ENCODE results near the gene PCDH15. TPM values are rescaled to one million over a fixed set of nuclear protein-coding genes. Genes with fewer than 3 reads are reported as not detected.

Gene PCDH15
- total RNA-seq, 1 experiment from 2014 or later = 0.61 TPM

- H3K27ac Mint-ChIP-seq = no peak overlapping the region
Observed at GRCh38 chr10:54559498-54559897, 241.5 kb downstream of the PCDH15 start.

More at GRCh38 chr10:54559498-54559897, 241.5 kb downstream of the PCDH15 start:
- H3K27ac ChIP-seq (ENCODE audit: insufficient read length, low read depth, low read length) = no peak overlapping the region
- H2AFZ ChIP-seq (ENCODE audit: low read length) = no peak overlapping the region
- no peaks in the 10 kb centered on the region; a peak in 1 of 4 replicates for H3K4me1 Mint-ChIP-seq
- no peaks in the 10 kb centered on the region for H3K27me3 Mint-ChIP-seq (ENCODE audit: low read depth)
- TF ChIP-seq CTCF (conservative IDR thresholded peaks at IDR 0.05) = no peak
- no peak overlapping the region for H4K91ac ChIP-seq (ENCODE audit: insufficient read length, low read depth, low read length)
- H3K18ac ChIP-seq (ENCODE audit: insufficient read length, low read depth, low read length) = no peak overlapping the region
- no peak for DNase-seq
- no peak overlapping the region for H3K56ac ChIP-seq (ENCODE audit: insufficient read length, low read depth, low read length)
- no peak overlapping the region for H2BK120ac ChIP-seq (ENCODE audit: low read depth, low read length, poor library complexity, severe bottlenecking)
- H3K4me2 ChIP-seq (ENCODE audit: insufficient read depth, insufficient read length, low read length) = no peak overlapping the region
- no peak overlapping the region for H4K5ac ChIP-seq (ENCODE audit: insufficient read length, low read depth, low read length)
- no peaks in the 10 kb centered on the region for H3K4me1 ChIP-seq (ENCODE audit: insufficient read depth, low read length)
- no peak overlapping the region for H2BK20ac ChIP-seq (ENCODE audit: low read depth, low read length, poor library complexity, severe bottlenecking)
- no peak overlapping the region for H3K9ac ChIP-seq (ENCODE audit: extremely low read depth, insufficient read length, low read length)
- no peaks in the 10 kb centered on the region for H3K27me3 ChIP-seq (ENCODE audit: insufficient read depth, low read length)
- no peaks in the 10 kb centered on the region for H4K20me1 ChIP-seq (ENCODE audit: control insufficient read depth, insufficient read depth, insufficient read length)
- H3K79me1 ChIP-seq (ENCODE audit: insufficient read depth, low read depth, low read length, poor library complexity, severe bottlenecking) = no peaks in the 10 kb centered on the region
- H3K14ac ChIP-seq (ENCODE audit: insufficient read depth, low read length) = no peak overlapping the region
- H3K79me2 ChIP-seq (ENCODE audit: insufficient read depth, low read length) = no peaks in the 10 kb centered on the region
- no peaks in the 10 kb centered on the region for H3K9me3 Mint-ChIP-seq
- H3T11ph ChIP-seq (ENCODE audit: low read length) = no peak overlapping the region
- no peak overlapping the region for H2AK5ac ChIP-seq (ENCODE audit: insufficient read length, low read length)
- no peaks in the 10 kb centered on the region for H3K23me2 ChIP-seq (ENCODE audit: insufficient read length, low read depth, low read length, poor library complexity, severe bottlenecking)
- no peak overlapping the region for H3K4ac ChIP-seq (ENCODE audit: low read depth, low read length)
- no peak overlapping the region for H2BK12ac ChIP-seq (ENCODE audit: insufficient read length, low read depth, low read length)
- no peak overlapping the region for H3K4me3 Mint-ChIP-seq
- H4K8ac ChIP-seq (replicated peaks; ENCODE audit: insufficient read length, low read depth, low read length) = no peak overlapping the region
- H3K23ac ChIP-seq (ENCODE audit: insufficient read length, low read depth, low read length) = no peak overlapping the region
- no peak overlapping the region for H2BK5ac ChIP-seq (ENCODE audit: insufficient read length, low read length)
- H3K36me3 Mint-ChIP-seq (ENCODE audit: insufficient read depth in 1 of 3, low read depth in 3 of 3) = no peaks in the 10 kb centered on the region
- H2BK15ac ChIP-seq (ENCODE audit: low read depth, low read length) = no peak overlapping the region
- no peaks in the 10 kb centered on the region for H3K9me3 ChIP-seq (ENCODE audit: control insufficient read depth, low read depth, low read length)

Data from H9 (cell line).